Fibroblast of skin of left biceps (primary cell): ENCODE measurements around the gene NKAIN1.
A peak's percentile ranks its signal among the peaks of the same experiment; 100 is the strongest.
"Not testable (repeated sequence)": the region's sequence is repeated elsewhere in the genome, so short reads cannot be mapped to it uniquely, and the experiment has no call there.

ENCODE experiments used
- DNase-seq, 2 experiments: peaks; one replicate each; pipeline ENCODE4 v3.0.0-alpha.2; 2013; ENCODE audit warnings: low read depth in 2 of 2

NKAIN1 gene

GRCh38 chr1:31198150-31198549 is 41.5 kb downstream of the NKAIN1 start:
- no peak for DNase-seq

GRCh38 chr1:31196685-31197084 is 43.0 kb downstream of the NKAIN1 start:
- no peak for DNase-seq

- DNase-seq: not testable (repeated sequence)
Measured at GRCh38 chr1:31195267-31195666, 44.4 kb downstream of the NKAIN1 start.

- DNase-seq: no peak
Measured at GRCh38 chr1:31193729-31194128, 46.0 kb downstream of the NKAIN1 start.

- DNase-seq: no peak
Measured at GRCh38 chr1:31191281-31191680, 48.4 kb downstream of the NKAIN1 start.

- DNase-seq: no peak
Measured at GRCh38 chr1:31189696-31190674, 49.7 kb downstream of the NKAIN1 start.

- no peak for DNase-seq
Measured at GRCh38 chr1:31183927-31184554, 55.6 kb downstream of the NKAIN1 start.

- DNase-seq: no peak
Measured at GRCh38 chr1:31183126-31183525, 56.6 kb downstream of the NKAIN1 start.

- peak; percentile 84 to 85 for DNase-seq
Measured at GRCh38 chr1:31182352-31182751, 57.3 kb downstream of the NKAIN1 start.

- no peak for DNase-seq
Measured at GRCh38 chr1:31181515-31182343, 58.0 kb downstream of the NKAIN1 start.

- no peak for DNase-seq
Measured at GRCh38 chr1:31180338-31180737, 59.3 kb downstream of the NKAIN1 start.

- not testable (repeated sequence) for DNase-seq
Measured at GRCh38 chr1:31176291-31176690, 63.4 kb downstream of the NKAIN1 start.

- no peak for DNase-seq
Measured at GRCh38 chr1:31170486-31170735, 69.3 kb downstream of the NKAIN1 start.

GRCh38 chr1:31166462-31166861 is 73.2 kb downstream of the NKAIN1 start:
- DNase-seq: no peak

- no peak for DNase-seq
Measured at GRCh38 chr1:31164291-31164690, 75.4 kb downstream of the NKAIN1 start.

GRCh38 chr1:31163866-31164265 is 75.8 kb downstream of the NKAIN1 start:
- DNase-seq: no peak

GRCh38 chr1:31161571-31161970 is 78.1 kb downstream of the NKAIN1 start:
- no peak for DNase-seq

GRCh38 chr1:31159869-31160611 is 79.6 kb downstream of the NKAIN1 start:
- no peak for DNase-seq

- no peak for DNase-seq
Measured at GRCh38 chr1:31159323-31159722, 80.4 kb downstream of the NKAIN1 start.

- peak; percentile 29 for DNase-seq
Measured at GRCh38 chr1:31155216-31155806, 84.4 kb downstream of the NKAIN1 start.

- peak; percentile 44 to 45 for DNase-seq
Measured at GRCh38 chr1:31154632-31155215, 85.0 kb downstream of the NKAIN1 start.
